Tibial nerve (tissue), 4 donors: ENCODE data around the gene BIRC3. TPM values are rescaled to one million over a fixed set of nuclear protein-coding genes. Genes with fewer than 3 reads are reported as not detected.
A peak's percentile ranks its signal among the peaks of the same experiment; 100 is the strongest.
"Not testable (repeated sequence)": the region's sequence is repeated elsewhere in the genome, so short reads cannot be mapped to it uniquely, and the experiment has no call there.

Source experiments
- DNase-seq, 2 donors: peaks; one replicate each; pipeline ENCODE4 v3.0.0-alpha.2; 2019; ENCODE audit warnings: low spot score in 2 of 2
- H3K27ac ChIP-seq, 4 donors: fragments of 200-600 bp; sonication (generic) in 3 of 4; one replicate each; pipeline ENCODE4 v1.5.1; 2017 to 2019; ENCODE audit warnings: mild to moderate bottlenecking in 1 of 4
- H3K27me3 ChIP-seq, 2 donors: fragments of 200-600 bp; sonication (generic) in 1 of 2; one replicate each; pipeline versions ENCODE4 v1.5.1 to v1.6.0; 2017 to 2019
- H3K36me3 ChIP-seq, 3 donors: fragments of 200-600 bp; sonication (generic); one replicate each; pipeline ENCODE4 v1.5.1; 2018 to 2019
- H3K4me1 ChIP-seq, 4 donors: fragments of 200-600 bp; sonication (generic) in 3 of 4; one replicate each; pipeline ENCODE4 v1.5.1; 2017 to 2019
- H3K4me3 ChIP-seq, 4 donors: fragments of 200-600 bp; sonication (generic) in 3 of 4; one replicate each; pipeline ENCODE4 v1.5.1; 2017 to 2019; ENCODE audit warnings: mild to moderate bottlenecking in 1 of 4, moderate library complexity in 1 of 4
- H3K9me3 ChIP-seq, 4 donors: fragments of 200-600 bp; sonication (generic) in 3 of 4; one replicate each; pipeline ENCODE4 v1.5.1; 2017 to 2019
- EP300 ChIP-seq, 2 donors: sonication (generic); formaldehyde crosslinking; IDR thresholded peaks; one replicate each; pipeline ENCODE4 v1.6.1; 2017; ENCODE audit warnings: antibody characterized with exemption in 2 of 2, mild to moderate bottlenecking in 1 of 2
- POLR2A ChIP-seq, 2 donors: fragments of 450-650 bp; IDR thresholded peaks; one replicate each; pipeline ENCODE4 v1.6.1; 2017; ENCODE audit warnings: antibody characterized with exemption in 2 of 2, mild to moderate bottlenecking in 2 of 2, moderate library complexity in 2 of 2
- WGBS, 2 donors: methylation state at CpG; one replicate each; pipeline ENCODE4 v1.1.5; 2018; 5-methylcytosine and 5-hydroxymethylcytosine counted together
- total RNA-seq, 4 donors: library from RNA; depleted of rRNA; stranded (reverse); fragments of >200 nt; gene quantifications; one replicate each; pipeline ENCODE4 v1.1.0, GENCODE V29; 2016
- TF ChIP-seq, protein P1 (sequence below), 5 experiments: fragments of 200-600 bp in 3 of 5; fragments of 450-650 bp in 2 of 5; sonication (generic) in 3 of 5; IDR thresholded peaks; one replicate each; pipeline ENCODE4 v1.5.1; 2016 to 2019; ENCODE audit warnings: antibody characterized with exemption in 5 of 5, mild to moderate bottlenecking in 3 of 5, moderate library complexity in 2 of 5

BIRC3 gene
- total RNA-seq, 4 donors from 2014 or later, result 12.9 to 28.2 (median 20.3) TPM

GRCh38 chr11:102361086-102362031, 44.1 kb downstream of the BIRC3 start:
- H3K9me3 ChIP-seq, result peaks cover 0 to 15% (median 0%) of the 10 kb centered on the region in 4 donors
- H3K4me3 ChIP-seq, result no peak overlapping the region
- TF ChIP-seq EP300 (IDR thresholded peaks at IDR 0.05), result no peak
- no peak for TF ChIP-seq POLR2A (IDR thresholded peaks at IDR 0.05)
- TF ChIP-seq, protein P1, sequence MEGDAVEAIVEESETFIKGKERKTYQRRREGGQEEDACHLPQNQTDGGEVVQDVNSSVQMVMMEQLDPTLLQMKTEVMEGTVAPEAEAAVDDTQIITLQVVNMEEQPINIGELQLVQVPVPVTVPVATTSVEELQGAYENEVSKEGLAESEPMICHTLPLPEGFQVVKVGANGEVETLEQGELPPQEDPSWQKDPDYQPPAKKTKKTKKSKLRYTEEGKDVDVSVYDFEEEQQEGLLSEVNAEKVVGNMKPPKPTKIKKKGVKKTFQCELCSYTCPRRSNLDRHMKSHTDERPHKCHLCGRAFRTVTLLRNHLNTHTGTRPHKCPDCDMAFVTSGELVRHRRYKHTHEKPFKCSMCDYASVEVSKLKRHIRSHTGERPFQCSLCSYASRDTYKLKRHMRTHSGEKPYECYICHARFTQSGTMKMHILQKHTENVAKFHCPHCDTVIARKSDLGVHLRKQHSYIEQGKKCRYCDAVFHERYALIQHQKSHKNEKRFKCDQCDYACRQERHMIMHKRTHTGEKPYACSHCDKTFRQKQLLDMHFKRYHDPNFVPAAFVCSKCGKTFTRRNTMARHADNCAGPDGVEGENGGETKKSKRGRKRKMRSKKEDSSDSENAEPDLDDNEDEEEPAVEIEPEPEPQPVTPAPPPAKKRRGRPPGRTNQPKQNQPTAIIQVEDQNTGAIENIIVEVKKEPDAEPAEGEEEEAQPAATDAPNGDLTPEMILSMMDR (IDR thresholded peaks at IDR 0.05), result no peak
- H3K4me1 ChIP-seq, result peaks cover 0 to 11% (median 0%) of the 10 kb centered on the region in 4 donors
- H3K27ac ChIP-seq, result no peak overlapping the region
- H3K27me3 ChIP-seq, result no peaks in the 10 kb centered on the region
- peaks cover 3 to 80% (median 16%) of the 10 kb centered on the region in 3 donors for H3K36me3 ChIP-seq
- no peak for DNase-seq
- WGBS, 2 donors, result 97% methylated on average over 5 of the region's 5 CpGs

DNA sequence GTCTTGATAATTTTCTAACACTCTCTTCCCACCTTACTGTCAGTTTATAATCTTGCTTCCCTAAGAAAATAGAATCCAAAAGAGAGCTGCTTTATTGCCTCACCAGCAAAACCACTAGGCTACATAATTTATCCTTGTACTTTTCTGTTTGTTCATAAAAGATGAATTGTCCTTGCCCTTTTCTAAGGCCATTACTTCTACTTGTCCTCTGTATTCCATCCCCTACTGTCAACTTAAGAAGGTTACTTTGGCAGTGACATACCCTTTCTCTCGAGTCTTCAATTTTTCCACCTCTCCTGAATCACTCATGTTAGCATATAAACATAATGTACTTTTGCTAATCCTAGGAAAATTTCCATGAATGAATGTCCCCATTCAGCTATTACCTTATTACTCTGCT, 47.7 kb downstream of the BIRC3 start:
- H3K4me1 ChIP-seq, result peaks cover 0 to 24% (median 4%) of the 10 kb centered on the region in 4 donors
- peaks cover 2 to 79% (median 16%) of the 10 kb centered on the region in 3 donors for H3K36me3 ChIP-seq
- no peak for DNase-seq
- peaks cover 0 to 3% (median 0%) of the 10 kb centered on the region in 4 donors for H3K9me3 ChIP-seq
- H3K27ac ChIP-seq, result peak overlapping the region in 1 of 4 donors; percentile 52
- H3K4me3 ChIP-seq, result no peak overlapping the region
- no peaks in the 10 kb centered on the region for H3K27me3 ChIP-seq
- WGBS, 2 donors, result 56 to 63% methylated on average over 1 of the region's 1 CpG
- TF ChIP-seq POLR2A (IDR thresholded peaks at IDR 0.05), result no peak
- TF ChIP-seq, protein P1 (IDR thresholded peaks at IDR 0.05), result no peak
- no peak for TF ChIP-seq EP300 (IDR thresholded peaks at IDR 0.05)

DNA sequence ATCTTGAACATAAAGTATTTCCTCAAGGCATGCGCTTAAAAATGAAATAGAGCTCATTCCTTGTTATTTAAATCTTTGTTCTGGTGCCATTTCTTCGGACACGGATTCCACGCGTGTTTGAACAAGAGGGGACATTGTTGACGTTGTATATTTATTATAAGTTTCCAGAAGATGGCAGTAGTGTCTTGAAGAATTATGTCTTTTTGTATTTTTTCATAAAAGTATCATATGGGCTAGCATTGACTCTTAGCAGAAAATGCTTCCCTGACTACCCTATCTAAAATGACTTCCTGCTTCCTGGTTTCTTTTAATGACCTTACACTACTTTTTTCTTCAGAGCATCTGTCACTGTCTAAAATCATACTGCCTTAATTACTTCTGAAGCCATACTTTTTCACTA, 50.1 kb downstream of the BIRC3 start:
- DNase-seq, result no peak
- Histone ChIP-seq H3K4me1 (peaks cover 0 to 24% (median 4%) of the 10 kb centered on the region in 4 donors), H3K9me3 (no peaks in the 10 kb centered on the region), H3K27me3 (no peaks in the 10 kb centered on the region), H3K27ac (peak overlapping the region in 3 of 4 donors; percentile 15 to 48 (median 45)), H3K4me3 (no peak overlapping the region), H3K36me3 (peaks cover 0 to 61% (median 8%) of the 10 kb centered on the region in 3 donors)
- 22 to 39% methylated on average over 6 of the region's 6 CpGs for WGBS, 2 donors
- no peak for TF ChIP-seq POLR2A (IDR thresholded peaks at IDR 0.05)
- no peak for TF ChIP-seq EP300 (IDR thresholded peaks at IDR 0.05)
- TF ChIP-seq, protein P1 (IDR thresholded peaks at IDR 0.05), result peak in 2 of 5 experiments; percentile 25 to 36

GRCh38 chr11:102368472-102368871, 51.2 kb downstream of the BIRC3 start:
- Histone ChIP-seq H3K4me1 (peaks cover 0 to 24% (median 4%) of the 10 kb centered on the region in 4 donors), H3K27me3 (no peaks in the 10 kb centered on the region), H3K9me3 (no peaks in the 10 kb centered on the region), H3K27ac (no peak overlapping the region), H3K36me3 (peaks cover 0 to 53% (median 8%) of the 10 kb centered on the region in 3 donors), H3K4me3 (no peak overlapping the region)
- TF ChIP-seq, protein P1 (IDR thresholded peaks at IDR 0.05), result no peak
- DNase-seq, result no peak
- WGBS, 2 donors, result 87% methylated on average over 3 of the region's 3 CpGs

DNA sequence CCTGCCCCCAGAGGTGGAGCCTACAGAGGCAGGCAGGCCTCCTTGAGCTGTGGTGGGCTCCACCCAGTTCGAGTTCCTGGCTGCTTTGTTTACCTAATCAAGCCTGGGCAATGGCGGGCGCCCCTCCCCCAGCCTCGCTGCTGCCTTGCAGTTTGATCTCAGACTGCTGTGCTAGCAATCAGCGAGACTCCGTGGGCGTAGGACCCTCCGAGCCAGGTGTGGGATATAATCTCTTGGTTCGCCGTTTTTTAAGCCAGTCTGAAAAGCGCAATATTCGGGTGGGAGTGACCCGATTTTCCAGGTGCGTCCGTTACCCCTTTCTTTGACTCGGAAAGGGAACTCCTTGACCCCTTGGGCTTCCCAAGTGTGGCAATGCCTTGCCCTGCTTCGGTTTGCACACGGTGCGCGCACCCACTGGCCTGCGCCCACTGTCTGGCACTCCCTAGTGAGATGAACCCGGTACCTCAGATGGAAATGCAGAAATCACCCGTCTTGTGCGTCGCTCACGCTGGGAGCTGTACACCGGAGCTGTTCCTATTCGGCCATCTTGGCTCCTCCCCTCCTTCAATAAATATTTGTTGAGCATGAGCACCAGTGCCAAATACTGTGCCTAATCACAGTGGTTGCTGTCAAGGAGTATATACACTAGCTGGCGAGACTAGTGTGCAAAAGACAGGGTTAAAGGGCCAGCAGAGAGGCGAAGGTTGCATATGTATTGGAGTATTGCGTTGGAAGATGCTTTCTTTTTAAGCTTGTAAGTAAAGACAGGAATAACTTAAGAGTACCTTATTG, 57.5 kb downstream of the BIRC3 start:
- H3K27me3 ChIP-seq, DNase-seq, H3K4me1 ChIP-seq, H3K4me3 ChIP-seq, H3K27ac ChIP-seq, H3K9me3 ChIP-seq: not testable (repeated sequence)
- 82% methylated on average over 29 to 31 of the region's 31 CpGs for WGBS, 2 donors
- peaks cover 0 to 38% (median 0%) of the 10 kb centered on the region in 3 donors for H3K36me3 ChIP-seq
